Ishikawa (cell line): ENCODE data around the gene FARS2.

ENCODE experiments used
- CEBPB ChIP-seq: IDR thresholded peaks from 2 replicates; pipeline ENCODE4 v1.6.1; 2012
- CREB1 ChIP-seq: IDR thresholded peaks from 2 replicates; pipeline ENCODE4 v1.6.1; 2012; ENCODE audit warnings: low read depth
- EGR1 ChIP-seq: IDR thresholded peaks from 2 replicates; pipeline ENCODE4 v1.6.1; 2012
- EP300 ChIP-seq: IDR thresholded peaks from 2 replicates; pipeline ENCODE4 v1.6.1; 2012; ENCODE audit warnings: borderline replicate concordance
- FOXM1 ChIP-seq: IDR thresholded peaks from 2 replicates; pipeline ENCODE4 v1.6.1; 2012; ENCODE audit warnings: low read depth, borderline replicate concordance
- MAX ChIP-seq: IDR thresholded peaks from 2 replicates; pipeline ENCODE4 v1.6.1; 2012
- NFIC ChIP-seq: IDR thresholded peaks from 2 replicates; pipeline ENCODE4 v1.6.1; 2012
- RAD21 ChIP-seq: IDR thresholded peaks from 2 replicates; pipeline ENCODE4 v1.6.1; 2012; ENCODE audit warnings: low read depth
- REST ChIP-seq: IDR thresholded peaks from 2 replicates; pipeline ENCODE4 v1.6.1; 2012; ENCODE audit warnings: low read depth, mild to moderate bottlenecking
- TAF1 ChIP-seq: IDR thresholded peaks from 2 replicates; pipeline ENCODE4 v1.6.1; 2012; ENCODE audit warnings: low read depth, mild to moderate bottlenecking
- TCF12 ChIP-seq: IDR thresholded peaks from 2 replicates; pipeline ENCODE4 v1.6.1; 2012; ENCODE audit warnings: low read depth
- TEAD4 ChIP-seq: IDR thresholded peaks from 2 replicates; pipeline ENCODE4 v1.6.1; 2012
- USF1 ChIP-seq: IDR thresholded peaks from 2 replicates; pipeline ENCODE4 v1.6.1; 2012
- YY1 ChIP-seq: IDR thresholded peaks from 2 replicates; pipeline ENCODE4 v1.6.1; 2012; ENCODE audit warnings: low read depth
- ZBTB7A ChIP-seq: IDR thresholded peaks from 2 replicates; pipeline ENCODE4 v1.6.1; 2012; ENCODE audit warnings: low read depth

FARS2 gene

GRCh38 chr6:5308066-5308465, 46.8 kb downstream of the FARS2 start:
- no peak for TF ChIP-seq ZBTB7A

GRCh38 chr6:5314191-5314865, 53.0 kb downstream of the FARS2 start:
- TF ChIP-seq YY1 (no peak), EP300 (no peak), NFIC (no peak), EGR1 (no peak), FOXM1 (no peak), ZBTB7A (no peak), RAD21 (no peak), USF1 (no peak), REST (no peak), CREB1 (no peak), TEAD4 (no peak), TCF12 (no peak), CEBPB (no peak), TAF1 (no peak), MAX (no peak)

- TF ChIP-seq FOXM1 (no peak), RAD21 (no peak), USF1 (no peak), EP300 (no peak), REST (no peak), TAF1 (no peak), EGR1 (no peak), CREB1 (no peak), CEBPB (no peak), YY1 (no peak), ZBTB7A (no peak), NFIC (no peak), TCF12 (no peak), MAX (no peak), TEAD4 (no peak)
Measured at GRCh38 chr6:5315881-5316280, 54.6 kb downstream of the FARS2 start.

- no peak for TF ChIP-seq TEAD4
- no peak for TF ChIP-seq MAX
- no peak for TF ChIP-seq CEBPB
- TF ChIP-seq USF1 = no peak
- no peak for TF ChIP-seq CREB1
- no peak for TF ChIP-seq TCF12
- no peak for TF ChIP-seq ZBTB7A
Measured at GRCh38 chr6:5316951-5317350, 55.6 kb downstream of the FARS2 start.

GRCh38 chr6:5318617-5319272, 57.4 kb downstream of the FARS2 start:
- no peak for TF ChIP-seq TAF1
- TF ChIP-seq EGR1 = no peak
- no peak for TF ChIP-seq TEAD4
